IMR-90 (cell line): ENCODE data around the gene CDCA4. TPM values are rescaled to one million over a fixed set of nuclear protein-coding genes. Genes with fewer than 3 reads are reported as not detected.

Experiments used
- ATAC-seq: fragments of 200-7000 bp; cut with Tn5 transposase; 2 replicates; pipeline ENCODE4 v1.9.1; 2020; ENCODE audit warnings: low read depth, mild to moderate bottlenecking, moderate library complexity
- Bru-seq: library from RNA; stranded (reverse); fragments of 400-500 nt; gene quantifications from one replicate; lab custom pipeline; 2021; lab: Mats Ljungman, UMichigan
- BruChase-seq, 2 experiments: library from RNA; stranded (reverse); fragments of 400-500 nt; gene quantifications; one replicate each; lab custom pipeline; 2021; lab: Mats Ljungman, UMichigan
- BruUV-seq: library from RNA; stranded (reverse); fragments of 400-500 nt; replicated peaks from 2 replicates; lab custom pipeline; 2021; lab: Mats Ljungman, UMichigan
- CTCF ChIA-PET: fragments of 300-600 bp; formaldehyde crosslinking; extraction: SDS; loops from one replicate; lab custom pipeline; 2021; ENCODE audit warnings: antibody characterized with exemption; lab: Yijun Ruan, JAX
- POLR2A ChIA-PET: fragments of 300-600 bp; sonication (Branson Sonifier 250); formaldehyde crosslinking; loops from one replicate; lab custom pipeline; 2022; ENCODE audit warnings: antibody characterized with exemption; ENCODE audit not compliant: unreplicated experiment; lab: Charles Lee
- DNase-seq: peaks from one replicate; pipeline ENCODE4 v3.0.0; 2013
- H2AFZ ChIP-seq: replicated peaks from 2 replicates; pipeline ENCODE3; 2013; ENCODE audit warnings: low read length, mild to moderate bottlenecking; ENCODE audit not compliant: poor library complexity
- H2AK5ac ChIP-seq: 2 replicates; pipeline ENCODE4 v1.6.1; 2013; ENCODE audit warnings: low read depth, low read length, inconsistent platforms
- H2AK9ac ChIP-seq: replicated peaks from 2 replicates; pipeline ENCODE3; 2013; ENCODE audit warnings: mild to moderate bottlenecking, low read depth, low read length, moderate library complexity; ENCODE audit not compliant: poor library complexity
- H2BK120ac ChIP-seq: 2 replicates; pipeline ENCODE4 v1.6.1; 2013; ENCODE audit warnings: low read depth, low read length, inconsistent platforms
- H2BK15ac ChIP-seq: 3 replicates; pipeline ENCODE4 v1.6.1; 2013; ENCODE audit warnings: low read depth, low read length, inconsistent platforms
- H2BK20ac ChIP-seq: 2 replicates; pipeline ENCODE4 v1.6.1; 2013; ENCODE audit warnings: low read depth, mild to moderate bottlenecking, inconsistent platforms, low read length, moderate library complexity
- H2BK5ac ChIP-seq: 2 replicates; pipeline ENCODE4 v1.6.1; 2013; ENCODE audit warnings: mild to moderate bottlenecking, low read depth, low read length, inconsistent platforms; ENCODE audit not compliant: poor library complexity, severe bottlenecking
- H3K14ac ChIP-seq: replicated peaks from 2 replicates; pipeline ENCODE4 v1.6.1; 2013; ENCODE audit warnings: low read depth, low read length, inconsistent platforms
- H3K18ac ChIP-seq: 2 replicates; pipeline ENCODE4 v1.6.1; 2013; ENCODE audit warnings: low read depth, low read length, control low read depth
- H3K23ac ChIP-seq: 2 replicates; pipeline ENCODE4 v1.6.1; 2013; ENCODE audit warnings: low read depth, low read length, inconsistent platforms
- H3K27ac ChIP-seq: 2 replicates; pipeline ENCODE4 v1.5.1; 2013; ENCODE audit warnings: mild to moderate bottlenecking, control low read depth, low read length; ENCODE audit not compliant: insufficient read depth
- H3K27me3 ChIP-seq: 2 replicates; pipeline ENCODE4 v1.6.1; 2013; ENCODE audit warnings: low read length; ENCODE audit not compliant: control insufficient read depth, insufficient read depth
- H3K36me3 ChIP-seq: 2 replicates; pipeline ENCODE4 v1.6.1; 2013; ENCODE audit warnings: low read length, mixed read lengths; ENCODE audit not compliant: control insufficient read depth, insufficient read depth
- H3K4ac ChIP-seq: 2 replicates; pipeline ENCODE4 v1.6.1; 2013; ENCODE audit warnings: low read depth, low read length, inconsistent platforms
- H3K4me1 ChIP-seq: 2 replicates; pipeline ENCODE4 v1.6.1; 2013; ENCODE audit warnings: low read length, mixed read lengths; ENCODE audit not compliant: control insufficient read depth, insufficient read depth
- H3K4me2 ChIP-seq: 2 replicates; pipeline ENCODE4 v1.6.1; 2013; ENCODE audit warnings: low read depth, mild to moderate bottlenecking, control low read depth, low read length, moderate library complexity
- H3K4me3 ChIP-seq: 2 replicates; pipeline ENCODE4 v1.5.1; 2013; ENCODE audit warnings: low read depth, mild to moderate bottlenecking, control low read depth, low read length, moderate library complexity; ENCODE audit not compliant: insufficient read depth
- H3K56ac ChIP-seq: 2 replicates; pipeline ENCODE4 v1.6.1; 2013; ENCODE audit warnings: low read length, inconsistent platforms; ENCODE audit not compliant: insufficient read depth; ENCODE audit errors: extremely low read depth
- H3K79me1 ChIP-seq, 2 experiments: 2 replicates each; pipeline ENCODE4 v1.6.1; 2013; ENCODE audit warnings: low read length in 2 of 2, inconsistent platforms in 1 of 2, low read depth in 1 of 2
- H3K9ac ChIP-seq: 2 replicates; pipeline ENCODE4 v1.6.1; 2013; ENCODE audit warnings: low read depth, low read length, control low read depth
- H3K9me1 ChIP-seq: 2 replicates; pipeline ENCODE4 v1.6.1; 2013; ENCODE audit warnings: low read length, inconsistent platforms; ENCODE audit not compliant: insufficient read depth
- H3K9me3 ChIP-seq: 2 replicates; pipeline ENCODE4 v1.6.1; 2013; ENCODE audit warnings: low read length; ENCODE audit not compliant: control insufficient read depth, insufficient read depth
- H4K20me1 ChIP-seq: 2 replicates; pipeline ENCODE4 v1.6.1; 2013; ENCODE audit warnings: low read length, inconsistent platforms; ENCODE audit not compliant: insufficient read depth
- H4K5ac ChIP-seq: 2 replicates; pipeline ENCODE4 v1.6.1; 2013; ENCODE audit warnings: mild to moderate bottlenecking, low read depth, low read length, control low read depth
- H4K8ac ChIP-seq, 2 experiments: 2 replicates each; pipeline ENCODE4 v1.6.1; 2013; ENCODE audit warnings: low read depth in 2 of 2, low read length in 2 of 2, control low read depth in 1 of 2, inconsistent platforms in 1 of 2
- H4K91ac ChIP-seq: 2 replicates; pipeline ENCODE4 v1.6.1; 2013; ENCODE audit warnings: low read depth, low read length, inconsistent platforms; ENCODE audit not compliant: insufficient read depth
- BHLHE40 ChIP-seq: fragments of 150-350 bp; IDR thresholded peaks from 2 replicates; pipeline ENCODE4 v1.6.1; 2016; ENCODE audit warnings: mild to moderate bottlenecking, low read depth, low read length
- ELK1 ChIP-seq: fragments of 150-350 bp; IDR thresholded peaks from 2 replicates; pipeline ENCODE4 v1.6.1; 2016; ENCODE audit warnings: low read depth, mild to moderate bottlenecking, low read length, moderate library complexity, borderline replicate concordance
- MAFK ChIP-seq: IDR thresholded peaks from 2 replicates; pipeline ENCODE4 v1.6.1; 2012; ENCODE audit warnings: low read depth, low read length, improper control_type of control experiment
- MAZ ChIP-seq: IDR thresholded peaks from 2 replicates; pipeline ENCODE4 v1.6.1; 2012; ENCODE audit warnings: low read depth, mild to moderate bottlenecking, low read length, improper control_type of control experiment, moderate library complexity, borderline replicate concordance
- MXI1 ChIP-seq: IDR thresholded peaks from 2 replicates; pipeline ENCODE4 v1.6.1; 2012; ENCODE audit warnings: low read depth, mild to moderate bottlenecking, low read length, moderate library complexity, borderline replicate concordance
- NFE2L2 ChIP-seq: fragments of 150-350 bp; IDR thresholded peaks from 2 replicates; pipeline ENCODE4 v1.6.1; 2016; ENCODE audit warnings: low read depth, mild to moderate bottlenecking, low read length
- POLR2A ChIP-seq: IDR thresholded peaks from 2 replicates; pipeline ENCODE4 v1.6.1; 2012; ENCODE audit warnings: mild to moderate bottlenecking, low read depth, low read length
- RAD21 ChIP-seq: IDR thresholded peaks from 2 replicates; pipeline ENCODE4 v1.6.1; 2012; ENCODE audit warnings: low read length, improper control_type of control experiment
- RCOR1 ChIP-seq: IDR thresholded peaks from 2 replicates; pipeline ENCODE4 v1.6.1; 2012; ENCODE audit warnings: mild to moderate bottlenecking, low read length, improper control_type of control experiment; ENCODE audit not compliant: insufficient replicate concordance
- RFX5 ChIP-seq: IDR thresholded peaks from 2 replicates; pipeline ENCODE4 v1.8.0; 2012; ENCODE audit warnings: low read depth, mild to moderate bottlenecking, low read length, moderate library complexity
- USF2 ChIP-seq: fragments of 150-350 bp; IDR thresholded peaks from 2 replicates; pipeline ENCODE4 v1.6.1; 2017; ENCODE audit warnings: mild to moderate bottlenecking, antibody characterized with exemption, low read length, low read depth
- WGBS, 2 experiments: methylation state at CpG; one replicate each; pipeline versions ENCODE4 v1.1.5 to v1.1.7; 2013; ENCODE audit warnings: missing lambda C conversion rate in 2 of 2; ENCODE audit not compliant: insufficient read length in 1 of 2; ENCODE audit errors: extremely low coverage in 2 of 2; 5-methylcytosine and 5-hydroxymethylcytosine counted together
- dilution Hi-C: fragments of 300-500 bp; cut with HindIII; formaldehyde crosslinking; loops from one replicate; pipeline ENCODE4 v1.14.3; 2018; ENCODE audit warnings: low sequenced_read_pairs; ENCODE audit not compliant: unreplicated experiment
- in situ Hi-C: fragments of 300-500 bp; cut with MboI; formaldehyde crosslinking; loops from 3 replicates; pipeline ENCODE4 v1.14.3; 2019; ENCODE audit warnings: low sequenced_read_pairs, inconsistent platforms, mixed read lengths
- intact Hi-C: fragments of 100-400 bp; cut with micrococcal nuclease; formaldehyde crosslinking; loops from 2 replicates; pipeline ENCODE4 v1.10.0; 2022
- long read RNA-seq: library from polyadenylated mRNA; unstranded; transcript quantifications from one replicate; pipeline ENCODE4 v2.0.0, GENCODE V29; 2021; ENCODE audit not compliant: unreplicated experiment
- polyA plus RNA-seq, 3 experiments: library from polyadenylated mRNA; depleted of rRNA; stranded (reverse); fragments of >200 nt; gene quantifications; 2 replicates each; pipeline ENCODE4 v1.2.3, GENCODE V29; 2012; ENCODE audit warnings: low replicate concordance in 1 of 3
- total RNA-seq: library from RNA; depleted of rRNA; stranded (reverse); fragments of >200 nt; gene quantifications from 2 replicates; pipeline ENCODE4 v1.2.3, GENCODE V29; 2012; rRNA removed

Gene CDCA4
- total RNA-seq (17.7 and 19.7 TPM in 2 replicates), polyA plus RNA-seq (2012; rRNA removed) (18.6 and 21.4 TPM in 2 replicates), Bru-seq, nascent RNA (percentile 67 among the genes with signal in this experiment), BruChase-seq, experiment 1, labeled RNA remaining after a 6-hour chase (percentile 58 among the genes with signal in this experiment), BruChase-seq, experiment 2, labeled RNA remaining after a 2-hour chase (percentile 61 among the genes with signal in this experiment)
- 17.8 and 18.2 TPM in 2 replicates for polyA plus RNA-seq (2012; cell fraction: cytosol; rRNA removed)
- polyA plus RNA-seq (2012; cell fraction: nucleus; rRNA removed; ENCODE audit: low replicate concordance): 9.9 and 13.1 TPM in 2 replicates
- long read RNA-seq, transcript CDCA4-201 (2 exons, 2,513 nt): major isoform, 15 of 16 reads
- long read RNA-seq, partial matches to known transcripts: 0 of 16 reads
- long read RNA-seq, other reads (novel, unspliced or antisense): 1 of 16 reads

- BruUV-seq: no TSS peak
- H3K9me1 ChIP-seq: peaks cover 10% of the 10 kb centered on the region
- H3K9ac ChIP-seq: peak within 1 kb of the TSS; percentile 96
- H2BK15ac ChIP-seq: peak within 1 kb of the TSS; percentile 31; the same call in 1 of the 3 replicates
- H2BK120ac ChIP-seq: peak within 1 kb of the TSS; percentile 35; the same call in 1 of the 2 replicates
- peak within 1 kb of the TSS; percentile 83 for H3K4ac ChIP-seq
- H3K4me3 ChIP-seq: peak within 1 kb of the TSS; percentile 91
- dilution Hi-C loops: no loop called here
- peak within 1 kb of the TSS; percentile 2; the same call in 1 of the 2 replicates for H3K18ac ChIP-seq
- peak; percentile 93 for DNase-seq
- TF ChIP-seq RAD21: no peak
- peak; percentile 91 for TF ChIP-seq MAZ
- TF ChIP-seq MXI1: peak; percentile 85; the same call in 1 of the 2 replicates
- TF ChIP-seq NFE2L2: no peak
- peak; percentile 98 for TF ChIP-seq USF2
- no peak for TF ChIP-seq ELK1
- no peak for TF ChIP-seq BHLHE40
- TF ChIP-seq RCOR1: no peak
- no peak for TF ChIP-seq MAFK
- TF ChIP-seq POLR2A: peak; percentile 84
- TF ChIP-seq RFX5: no peak
- H4K20me1 ChIP-seq: peaks cover 28% of the 10 kb centered on the region
- H2AK5ac ChIP-seq: peak within 1 kb of the TSS; percentile 87
- peak within 1 kb of the TSS; percentile 84 to 90 for H4K8ac ChIP-seq
- H3K4me2 ChIP-seq: peak within 1 kb of the TSS; percentile 98
- peak within 1 kb of the TSS; percentile 86 for H3K23ac ChIP-seq
- peak within 1 kb of the TSS; percentile 23; the same call in 1 of the 2 replicates for H2BK20ac ChIP-seq
- H3K9me3 ChIP-seq: no peaks in the 10 kb centered on the region
- no peaks in the 10 kb centered on the region for H3K27me3 ChIP-seq
- CTCF ChIA-PET: interaction anchor here (1.0 to 1.5 kb wide), 2 partner anchors 21 to 24 kb away, joined by 4 read pairs; no protein-coding TSS in a partner anchor
- ATAC-seq: peak; percentile 91
- H4K91ac ChIP-seq: peak within 1 kb of the TSS; percentile 69
- peak within 1 kb of the TSS; percentile 89 for H3K27ac ChIP-seq
- in situ Hi-C loops: no loop called here
- H2AFZ ChIP-seq: peak within 1 kb of the TSS; percentile 89
- H4K5ac ChIP-seq: peak within 1 kb of the TSS; percentile 61
- H3K56ac ChIP-seq: peak within 1 kb of the TSS; percentile 84
- peaks cover 15% of the 10 kb centered on the region for H3K4me1 ChIP-seq
- H3K79me1 ChIP-seq: peaks cover 10 to 24% of the 10 kb centered on the region in 2 experiments; a peak in 3 of 4 replicates
- peak within 1 kb of the TSS; percentile 89 for H2AK9ac ChIP-seq
- POLR2A ChIA-PET: interaction anchor here (0.7 to 1.3 kb wide), 2 partner anchors 35 to 304 kb away, joined by 3 to 4 read pairs; partner anchors contain the start of gene CLBA1
- intact Hi-C loops: loop anchor here (2.0 kb wide), 1 partner anchor 44 kb away; no protein-coding TSS in a partner anchor
- peak within 1 kb of the TSS; percentile 60 for H2BK5ac ChIP-seq
- peak within 1 kb of the TSS; percentile 94 for H3K14ac ChIP-seq
- H3K36me3 ChIP-seq: no peaks in the 10 kb centered on the region
- 0% methylated on average over 33 of the region's 115 CpGs; no CpG with 5 or more reads in 1 of the 2 experiments for WGBS, 2 experiments
Measured at GRCh38 chr14:105020815-105021655, at the start of gene CDCA4. TSS of gene CDCA4 (minus strand) at chr14:105021083. CDS start at chr14:105011929, 9,154 bp downstream.
